NCI-H748 (cell line): Measurements from ENCODE around the gene ADGRF1.
A peak's percentile ranks its signal among the peaks of the same experiment; 100 is the strongest.
"Not testable (repeated sequence)": the region's sequence is repeated elsewhere in the genome, so short reads cannot be mapped to it uniquely, and the experiment has no call there.

Experiments used
- DNase-seq: peaks from one replicate; lab custom pipeline; 2025; ENCODE audit not compliant: unreplicated experiment; lab: John Stamatoyannopoulos, UW

ADGRF1 gene

DNA sequence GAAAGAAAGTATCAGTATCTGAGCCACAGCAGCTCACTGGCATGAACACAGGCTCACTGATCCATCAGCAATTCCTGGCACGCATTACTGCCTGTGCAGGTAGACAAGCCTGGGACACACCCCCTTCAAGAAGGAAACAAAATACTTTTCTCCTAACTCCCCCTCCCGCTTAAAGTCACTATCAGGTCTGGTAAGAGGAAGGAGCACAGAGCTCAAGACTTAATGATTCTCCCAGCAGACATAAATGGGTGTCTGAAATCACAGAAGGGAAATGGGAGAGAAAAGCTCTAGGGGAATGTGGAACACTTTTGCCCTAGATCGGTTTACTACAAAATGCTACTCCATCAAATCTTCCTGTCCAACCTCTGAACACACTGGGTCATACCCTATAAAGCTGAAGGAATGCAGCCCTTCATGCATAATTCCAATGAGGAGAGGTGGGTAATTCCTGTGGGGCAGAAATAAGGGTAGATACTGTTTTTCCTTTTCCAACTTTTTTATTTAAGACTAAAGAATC lies at the start of gene ADGRF1:
TSS of gene ADGRF1 (minus strand) at position 58 of the 517 bp plus-strand sequence. CDS start 13,271 bp downstream, outside the sequence.
- DNase-seq, result no peak

DNA sequence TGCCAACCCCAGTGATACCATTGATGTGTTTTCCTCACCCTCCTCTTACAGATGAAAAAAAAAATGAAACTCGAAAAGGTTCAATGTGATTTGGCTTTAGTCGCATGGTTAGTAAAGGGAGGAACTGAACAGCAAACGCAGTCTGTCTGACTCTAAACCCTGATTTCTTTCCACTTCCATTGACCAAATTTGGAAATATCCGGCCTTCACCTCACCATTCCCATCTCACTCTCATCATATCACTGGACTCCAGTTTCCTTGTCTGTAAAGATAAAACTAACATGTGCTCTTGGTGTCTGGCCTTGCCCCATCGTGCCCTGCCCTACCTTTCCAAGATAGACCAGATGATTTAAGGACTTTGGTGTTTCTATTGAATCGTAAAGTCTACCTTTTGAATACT lies 48.7 kb upstream of the ADGRF1 start:
- DNase-seq, result no peak

GRCh38 chr6:47089473-47089872 lies 47.3 kb upstream of the ADGRF1 start:
- not testable (repeated sequence) for DNase-seq

- no peak for DNase-seq
Measured at GRCh38 chr6:47086051-47086770, 44.1 kb upstream of the ADGRF1 start.

- DNase-seq, result no peak
Measured at GRCh38 chr6:47084610-47085009, 42.5 kb upstream of the ADGRF1 start.

DNA sequence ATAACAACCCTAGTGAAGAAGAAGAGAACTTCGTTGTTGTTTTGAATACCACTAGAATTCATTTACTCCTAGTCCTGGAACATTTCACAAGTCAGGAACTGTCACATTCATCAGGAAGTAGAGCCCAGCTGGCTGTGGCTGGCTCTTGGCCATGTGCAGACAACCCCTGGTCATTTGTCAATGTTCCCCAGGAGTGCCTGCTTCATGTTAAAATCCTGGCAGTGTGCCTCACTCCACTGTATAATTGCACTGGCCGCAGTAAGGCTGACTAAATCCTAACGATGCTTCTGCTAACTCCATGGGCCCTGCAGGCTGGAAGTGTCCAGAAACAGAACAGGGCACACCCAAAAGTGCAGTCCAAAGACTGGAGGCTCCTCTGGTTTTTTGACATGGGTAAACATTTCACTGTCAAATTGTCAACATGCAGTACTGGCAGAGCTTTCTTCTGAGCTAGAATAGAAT lies 41.5 kb upstream of the ADGRF1 start:
- peak; percentile 82 for DNase-seq

- DNase-seq, result no peak
Measured at GRCh38 chr6:47080083-47080596, 38.0 kb upstream of the ADGRF1 start.

DNA sequence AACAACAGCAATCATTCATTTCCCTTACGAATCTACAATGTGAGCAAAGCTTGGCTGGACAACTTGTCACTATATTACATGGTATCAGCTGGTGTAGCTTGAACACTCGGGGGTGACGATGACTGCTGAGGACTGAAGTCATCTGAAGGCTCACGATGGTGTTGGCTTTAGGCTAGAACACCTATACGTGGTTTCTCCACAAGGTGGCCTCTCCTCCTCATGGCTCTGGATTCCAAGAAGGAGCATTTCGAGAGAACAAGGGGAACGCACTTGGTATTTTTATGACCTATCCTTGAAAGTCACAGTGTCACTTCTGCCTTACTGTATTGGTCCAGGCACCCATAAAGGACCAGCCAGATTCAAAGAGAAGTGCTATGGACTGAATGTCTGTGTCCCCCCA lies 37.5 kb upstream of the ADGRF1 start:
- DNase-seq, result no peak

- no peak for DNase-seq
Measured at GRCh38 chr6:47078991-47079390, 36.9 kb upstream of the ADGRF1 start.

GRCh38 chr6:47076422-47077344 lies 34.6 kb upstream of the ADGRF1 start:
- no peak for DNase-seq

DNA sequence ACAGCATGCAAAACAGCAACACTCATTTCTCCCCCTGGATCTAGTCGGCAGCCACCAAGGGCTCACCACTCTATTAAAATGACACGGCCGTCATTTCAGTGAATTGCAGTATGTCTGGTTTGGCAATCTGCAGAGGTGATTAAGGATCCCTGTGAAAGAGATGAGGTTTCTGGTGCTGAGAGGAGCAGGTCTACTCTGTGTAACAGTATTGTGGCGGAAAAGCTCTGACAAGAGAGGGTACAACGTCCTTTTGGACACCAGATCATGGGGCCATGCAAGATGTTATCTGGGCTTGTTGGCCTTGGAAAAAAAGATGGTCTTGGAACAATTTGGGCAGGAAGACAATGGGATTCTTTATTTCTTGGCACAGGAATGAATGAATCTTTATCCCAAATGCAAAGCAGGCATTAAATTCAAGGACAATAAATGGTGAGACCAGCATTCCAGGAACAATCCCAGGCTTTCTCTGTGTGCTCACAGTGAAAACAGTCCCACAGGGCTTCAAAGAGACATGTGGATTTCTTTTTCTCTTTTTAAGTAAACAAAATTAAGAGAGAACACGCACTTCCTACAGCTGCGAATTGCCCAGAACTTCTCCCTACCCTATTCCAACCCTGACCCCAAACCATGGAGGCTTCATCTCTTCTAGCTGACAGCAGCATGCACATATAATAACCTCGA lies 33.7 kb upstream of the ADGRF1 start:
- DNase-seq, result no peak

GRCh38 chr6:47075168-47075567 lies 33.0 kb upstream of the ADGRF1 start:
- DNase-seq, result no peak

GRCh38 chr6:47073125-47074110 lies 31.3 kb upstream of the ADGRF1 start:
- peak; percentile 22 for DNase-seq

- DNase-seq, result no peak
Measured at GRCh38 chr6:47072667-47073066, 30.5 kb upstream of the ADGRF1 start.

- DNase-seq, result no peak
Measured at GRCh38 chr6:47071681-47072080, 29.5 kb upstream of the ADGRF1 start.

DNA sequence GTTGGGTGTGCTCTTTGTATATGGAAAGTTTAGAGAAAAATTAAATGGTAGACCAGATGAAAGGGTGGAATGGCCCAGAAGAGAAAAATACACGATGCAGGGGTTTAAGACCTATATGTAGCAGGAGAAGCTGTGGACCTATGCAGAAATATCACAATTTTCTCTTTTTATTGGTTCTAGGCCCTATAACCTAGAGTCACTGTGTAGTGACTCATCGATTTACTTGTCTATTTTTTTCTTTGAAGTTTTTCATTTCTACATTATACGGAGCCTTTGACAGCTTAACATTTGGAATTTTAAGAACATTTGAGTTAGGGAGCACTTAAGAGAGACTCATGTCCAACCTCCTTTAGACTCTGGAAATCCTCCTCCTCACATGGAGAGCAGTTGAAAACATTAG lies 28.3 kb upstream of the ADGRF1 start:
- no peak for DNase-seq

GRCh38 chr6:47069156-47069555 lies 27.0 kb upstream of the ADGRF1 start:
- DNase-seq, result no peak

DNA sequence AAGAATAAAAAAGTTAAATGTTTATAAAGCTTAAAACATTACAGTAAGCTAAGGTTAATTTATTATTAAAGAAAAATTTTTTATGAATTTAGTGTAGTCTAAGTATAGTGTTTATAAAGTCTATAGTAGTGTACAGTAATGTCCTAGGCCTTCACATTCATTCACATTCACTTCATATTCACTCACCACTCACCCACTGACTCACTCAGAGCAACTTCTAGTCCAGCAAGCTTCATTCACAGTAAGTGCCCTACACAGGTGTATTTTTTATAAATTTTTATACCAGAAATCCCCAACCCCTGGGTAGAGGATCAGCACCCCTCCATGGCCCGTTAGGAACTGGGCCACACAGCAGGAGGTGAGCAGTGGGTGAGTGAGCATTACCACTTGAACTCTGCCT lies 24.3 kb upstream of the ADGRF1 start:
- DNase-seq, result no peak

DNA sequence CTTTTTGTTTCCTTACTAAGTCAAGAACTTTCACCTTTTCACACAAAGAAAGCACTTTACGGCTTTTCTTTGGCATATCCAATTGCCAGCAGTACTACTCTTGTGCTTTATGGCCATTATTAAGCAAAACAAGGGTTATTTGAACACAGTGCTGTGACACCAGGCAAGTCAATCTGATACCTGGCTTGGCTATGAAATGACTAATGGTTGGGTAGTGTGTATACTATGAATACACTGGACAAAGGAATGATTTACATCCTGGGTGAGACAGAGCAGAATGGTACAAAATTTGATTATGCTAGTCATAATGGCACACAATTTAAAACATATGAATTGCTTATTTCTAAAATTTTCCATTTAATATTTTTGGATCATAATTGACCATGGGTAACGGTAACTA lies 22.1 kb upstream of the ADGRF1 start:
- no peak for DNase-seq

GRCh38 chr6:47062346-47062745 lies 20.2 kb upstream of the ADGRF1 start:
- DNase-seq, result no peak
